ENCODE results near the gene SLC6A6.

SLC6A6 gene

GRCh38 chr3:14396031-14396692 is 6.2 kb upstream of the SLC6A6 start:
- DNase-seq (ENCODE audit: low read depth): no peak
- in situ Hi-C loops (cut with HindIII; ENCODE audit: low sequenced_read_pairs): no loop called here
- no peak overlapping the region for H3K4me3 ChIP-seq (ENCODE audit: low read depth, low read length)
- no peak for TF ChIP-seq CTCF (IDR thresholded peaks at IDR 0.05; ENCODE audit: low read depth, low read length, missing control alignments)

GRCh38 chr3:14397046-14397445 is 5.4 kb upstream of the SLC6A6 start:
- in situ Hi-C loops (cut with HindIII; ENCODE audit: low sequenced_read_pairs): no loop called here
- no peak overlapping the region for H3K4me3 ChIP-seq (ENCODE audit: low read depth, low read length)
- no peak for TF ChIP-seq CTCF (IDR thresholded peaks at IDR 0.05; ENCODE audit: low read depth, low read length, missing control alignments)
- no peak for DNase-seq (ENCODE audit: low read depth)

- DNase-seq (ENCODE audit: low read depth): no peak
- TF ChIP-seq CTCF (IDR thresholded peaks at IDR 0.05; ENCODE audit: low read depth, low read length, missing control alignments): no peak
- in situ Hi-C loops (cut with HindIII; ENCODE audit: low sequenced_read_pairs): no loop called here
- no peak overlapping the region for H3K4me3 ChIP-seq (ENCODE audit: low read depth, low read length)
Observed at GRCh38 chr3:14397531-14397930, 4.9 kb upstream of the SLC6A6 start.

- in situ Hi-C loops (cut with HindIII; ENCODE audit: low sequenced_read_pairs): no loop called here
- no peak for TF ChIP-seq CTCF (IDR thresholded peaks at IDR 0.05; ENCODE audit: low read depth, low read length, missing control alignments)
- DNase-seq (ENCODE audit: low read depth): no peak
- H3K4me3 ChIP-seq (ENCODE audit: low read depth, low read length): no peak overlapping the region
Observed at GRCh38 chr3:14397940-14398796, 4.2 kb upstream of the SLC6A6 start.

GRCh38 chr3:14398797-14399106 is 3.7 kb upstream of the SLC6A6 start:
- no peak for TF ChIP-seq CTCF (IDR thresholded peaks at IDR 0.05; ENCODE audit: low read depth, low read length, missing control alignments)
- in situ Hi-C loops (cut with HindIII; ENCODE audit: low sequenced_read_pairs): no loop called here

GRCh38 chr3:14401692-14402303 is 608 bp upstream of the SLC6A6 start:
- DNase-seq (ENCODE audit: low read depth): no peak
- TF ChIP-seq CTCF (IDR thresholded peaks at IDR 0.05; ENCODE audit: low read depth, low read length, missing control alignments): no peak
- peak overlapping the region; percentile 52 for H3K4me3 ChIP-seq (ENCODE audit: low read depth, low read length)
- in situ Hi-C loops (cut with HindIII; ENCODE audit: low sequenced_read_pairs): loop anchor here (5.0 kb wide), 1 partner anchor 51 kb away; no protein-coding TSS in a partner anchor

More at GRCh38 chr3:14398797-14399106, 3.7 kb upstream of the SLC6A6 start:
- no peak for DNase-seq (ENCODE audit: low read depth)
- no peak overlapping the region for H3K4me3 ChIP-seq (ENCODE audit: low read depth, low read length)

All from astrocyte of the cerebellum (primary cell).